Endothelial cell of umbilical vein (primary cell): ENCODE data around the gene MS4A7. TPM values are rescaled to one million over a fixed set of nuclear protein-coding genes. Genes with fewer than 3 reads are reported as not detected.

Experiments used
- BruUV-seq: library from RNA; stranded (reverse); fragments of 400-500 nt; replicated peaks from 2 replicates; lab custom pipeline; 2021; lab: Mats Ljungman, UMichigan
- CTCF ChIA-PET: fragments of 300-600, 350-600 bp; sonication (Branson Sonifier 250); formaldehyde crosslinking; loops from one replicate; lab custom pipeline; 2021; ENCODE audit warnings: antibody characterized with exemption, inconsistent platforms; lab: Charles Lee
- POLR2A ChIA-PET: fragments of 300-600, 350-600 bp; sonication (Branson Sonifier 250); formaldehyde crosslinking; loops from one replicate; lab custom pipeline; 2021; ENCODE audit warnings: antibody characterized with exemption, inconsistent platforms; lab: Charles Lee
- DNase-seq: peaks from one replicate; pipeline ENCODE4 v3.0.0-alpha.2; 2011; ENCODE audit warnings: low read depth, low spot score
- FAIRE-seq: peaks from 2 replicates; lab custom pipeline; 2011; peaks lifted over from hg19 to GRCh38; lab: Jason Lieb, UNC
- H2AFZ ChIP-seq: 2 replicates; pipeline ENCODE4 v1.6.0; 2012; ENCODE audit warnings: low read depth, low read length, control low read depth, inconsistent platforms
- H3K27ac ChIP-seq: 2 replicates; pipeline ENCODE4 v1.5.1; 2011; ENCODE audit warnings: low read depth, mild to moderate bottlenecking, control low read depth, low read length, moderate library complexity; ENCODE audit not compliant: insufficient read depth
- H3K27me3 ChIP-seq, 2 experiments: 2 replicates each; pipeline versions ENCODE4 v1.6.0 to v1.6.1; 2011; ENCODE audit warnings: low read length in 2 of 2, mixed read lengths in 1 of 2; ENCODE audit not compliant: control insufficient read depth in 2 of 2, insufficient read depth in 2 of 2
- H3K36me3 ChIP-seq, 2 experiments: 2 replicates in 1 of 2; 3 replicates in 1 of 2; pipeline ENCODE4 v1.5.1; 2011; ENCODE audit warnings: low read length in 2 of 2, mild to moderate bottlenecking in 1 of 2, moderate library complexity in 1 of 2; ENCODE audit not compliant: control insufficient read depth in 2 of 2, insufficient read depth in 2 of 2; ENCODE audit errors: extremely low read depth in 1 of 2
- H3K4me1 ChIP-seq: 3 replicates; pipeline ENCODE4 v1.5.1; 2011; ENCODE audit warnings: mild to moderate bottlenecking, low read length; ENCODE audit not compliant: control insufficient read depth, insufficient read depth; ENCODE audit errors: extremely low read depth
- H3K4me2 ChIP-seq: 2 replicates; pipeline ENCODE4 v1.6.1; 2011; ENCODE audit warnings: low read length, control low read depth, mixed read lengths; ENCODE audit not compliant: insufficient read depth
- H3K4me3 ChIP-seq, 3 experiments: fragments of 200-600 bp in 1 of 3; sonication (generic), shearing (Covaris generic) in 1 of 3; replicated peaks in 1 of 3; 2 replicates each; pipeline ENCODE4 v1.5.1; 2011 to 2016; ENCODE audit warnings: control low read depth in 3 of 3, low read length in 3 of 3, mild to moderate bottlenecking in 2 of 3, inconsistent platforms in 1 of 3, low read depth in 1 of 3, moderate library complexity in 1 of 3; ENCODE audit not compliant: insufficient read depth in 1 of 3
- H3K79me2 ChIP-seq: 2 replicates; pipeline ENCODE4 v1.6.0; 2012; ENCODE audit warnings: low read length, inconsistent platforms; ENCODE audit not compliant: control insufficient read depth, insufficient read depth
- H3K9ac ChIP-seq: replicated peaks from 2 replicates; pipeline ENCODE3; 2011; ENCODE audit warnings: low read length, control low read depth; ENCODE audit not compliant: insufficient read depth; ENCODE audit errors: extremely low read depth
- H3K9me1 ChIP-seq: replicated peaks from 3 replicates; pipeline ENCODE4 v1.6.0; 2011; ENCODE audit warnings: mild to moderate bottlenecking, low read length; ENCODE audit not compliant: control insufficient read depth, insufficient read depth; ENCODE audit errors: extremely low read depth
- H3K9me3 ChIP-seq: replicated peaks from 2 replicates; pipeline ENCODE4 v1.5.1; 2012; ENCODE audit warnings: low read length, inconsistent platforms; ENCODE audit not compliant: control insufficient read depth, insufficient read depth
- H4K20me1 ChIP-seq: replicated peaks from 2 replicates; pipeline ENCODE3; 2011; ENCODE audit warnings: mild to moderate bottlenecking, low read length; ENCODE audit not compliant: control insufficient read depth, insufficient read depth; ENCODE audit errors: extremely low read depth
- CTCF ChIP-seq, 2 donors: IDR thresholded peaks; 1 replicate in 1 of 2; 2 replicates in 1 of 2; pipeline ENCODE4 v1.5.1; 2011; ENCODE audit warnings: low read length in 2 of 2, mild to moderate bottlenecking in 2 of 2, moderate library complexity in 2 of 2, control low read depth in 1 of 2, inconsistent platforms in 1 of 2, low read depth in 1 of 2; ENCODE audit not compliant: insufficient read depth in 1 of 2; ENCODE audit errors: extremely low read depth in 1 of 2
- EZH2 ChIP-seq: IDR thresholded peaks from 2 replicates; pipeline ENCODE4 v1.6.1; 2012; ENCODE audit warnings: borderline replicate concordance, low read depth, mild to moderate bottlenecking, moderate library complexity, low read length, inconsistent platforms; ENCODE audit not compliant: severe bottlenecking
- FOS ChIP-seq: IDR thresholded peaks from 2 replicates; pipeline ENCODE4 v1.6.1; 2011; ENCODE audit warnings: mild to moderate bottlenecking, low read length, moderate library complexity, borderline replicate concordance; ENCODE audit not compliant: insufficient read depth
- JUN ChIP-seq: IDR thresholded peaks from 2 replicates; pipeline ENCODE4 v1.6.1; 2011; ENCODE audit warnings: borderline replicate concordance, low read depth; ENCODE audit not compliant: insufficient read length, insufficient read depth
- POLR2A ChIP-seq: IDR thresholded peaks from 2 replicates; pipeline ENCODE4 v1.6.1; 2012; ENCODE audit warnings: low read depth, mild to moderate bottlenecking, control low read depth, low read length
- dilution Hi-C: fragments of 300-500 bp; cut with MboI; formaldehyde crosslinking; loops from one replicate; pipeline ENCODE4 v1.15.0; 2019; ENCODE audit warnings: low sequenced_read_pairs; ENCODE audit not compliant: extremely low pct_ligation_motif_present
- intact Hi-C: fragments of 100-400 bp; cut with micrococcal nuclease; formaldehyde crosslinking; loops from one replicate; pipeline ENCODE4 v1.10.0; 2022
- polyA plus RNA-seq, 4 experiments: library from polyadenylated mRNA; depleted of rRNA in 3 of 4; stranded (reverse) in 3 of 4; unstranded in 1 of 4; fragments of >200 nt; gene quantifications; 2 replicates each; pipeline versions ENCODE4 v1.2.1 to v1.2.3, GENCODE V29; 2011 to 2012; ENCODE audit warnings: missing spikeins in 1 of 4
- total RNA-seq: library from RNA; stranded (reverse); gene quantifications from 2 replicates; pipeline ENCODE4 v1.2.3, GENCODE V29; 2021
- TF ChIP-seq, protein P1 (sequence below): IDR thresholded peaks from 2 replicates; pipeline ENCODE4 v1.6.1; 2011; ENCODE audit not compliant: insufficient read depth, insufficient read length

The MS4A7 gene
- total and polyA plus RNA-seq, 2 donors (not counting 3 experiments of a cell fraction or from before 2014, with no cell fraction given): 0.04 TPM; not detected in 1

DNA sequence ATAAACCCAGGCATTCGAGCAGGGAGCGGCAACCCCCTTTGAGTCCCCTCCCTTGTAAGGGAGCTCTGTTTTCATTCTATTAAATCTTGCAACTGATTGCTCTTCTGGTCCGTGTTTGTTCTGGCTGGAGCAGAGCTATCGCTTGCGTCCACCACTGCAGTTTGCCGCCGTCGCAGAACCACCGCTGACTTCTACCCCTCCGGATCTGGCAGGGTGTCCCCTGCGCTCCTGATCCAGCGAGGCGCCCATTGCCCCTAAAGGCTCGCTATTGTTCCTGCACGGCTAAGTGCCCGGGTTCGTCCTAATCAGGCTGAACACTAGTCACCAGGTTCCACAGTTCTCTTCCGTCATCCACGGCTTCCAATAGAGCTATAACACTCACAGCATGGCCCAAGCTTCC, 10.4 kb upstream of the MS4A7 start:
- Histone ChIP-seq H3K27me3 (peaks cover 15 to 19% of the 10 kb centered on the region in 2 experiments), H4K20me1 (no peaks in the 10 kb centered on the region), H3K9me3 (no peaks in the 10 kb centered on the region), H3K9ac (no peak overlapping the region), H3K79me2 (no peaks in the 10 kb centered on the region), H3K4me2 (no peak overlapping the region), H2AFZ (no peak overlapping the region), H3K9me1 (no peaks in the 10 kb centered on the region), H3K36me3 (no peaks in the 10 kb centered on the region), H3K4me3 (no peak overlapping the region), H3K4me1 (peaks cover 16% of the 10 kb centered on the region), H3K27ac (no peak overlapping the region)
- DNase-seq: no peak
- ChIA-PET CTCF (interaction anchor here (6.9 kb wide), 1 partner anchor 251 kb away, joined by 147 read pairs; no protein-coding TSS in a partner anchor), POLR2A (no interaction called here)
- TF ChIP-seq CTCF (IDR thresholded peaks at IDR 0.05; ENCODE audit: extremely low read depth in 1 of 2, insufficient read depth in 1 of 2, low read depth in 1 of 2, low read length in 2 of 2) (no peak), EZH2 (no peak), POLR2A (no peak), FOS (no peak), JUN (no peak)
- TF ChIP-seq, protein P1, sequence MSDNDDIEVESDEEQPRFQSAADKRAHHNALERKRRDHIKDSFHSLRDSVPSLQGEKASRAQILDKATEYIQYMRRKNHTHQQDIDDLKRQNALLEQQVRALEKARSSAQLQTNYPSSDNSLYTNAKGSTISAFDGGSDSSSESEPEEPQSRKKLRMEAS: no peak
- dilution Hi-C loops (no loop called here), intact Hi-C loops (no loop called here)
- FAIRE-seq: no peak
- no TSS peak for BruUV-seq
